TTC549 (cell line): ENCODE data around the gene MBD1.
"Not testable (repeated sequence)": the region's sequence is repeated elsewhere in the genome, so short reads cannot be mapped to it uniquely, and the experiment has no call there.

Experiments
- FAIRE-seq: peaks from 2 replicates; lab custom pipeline; 2012; peaks lifted over from hg19 to GRCh38; lab: Jason Lieb, UNC

Gene MBD1

DNA sequence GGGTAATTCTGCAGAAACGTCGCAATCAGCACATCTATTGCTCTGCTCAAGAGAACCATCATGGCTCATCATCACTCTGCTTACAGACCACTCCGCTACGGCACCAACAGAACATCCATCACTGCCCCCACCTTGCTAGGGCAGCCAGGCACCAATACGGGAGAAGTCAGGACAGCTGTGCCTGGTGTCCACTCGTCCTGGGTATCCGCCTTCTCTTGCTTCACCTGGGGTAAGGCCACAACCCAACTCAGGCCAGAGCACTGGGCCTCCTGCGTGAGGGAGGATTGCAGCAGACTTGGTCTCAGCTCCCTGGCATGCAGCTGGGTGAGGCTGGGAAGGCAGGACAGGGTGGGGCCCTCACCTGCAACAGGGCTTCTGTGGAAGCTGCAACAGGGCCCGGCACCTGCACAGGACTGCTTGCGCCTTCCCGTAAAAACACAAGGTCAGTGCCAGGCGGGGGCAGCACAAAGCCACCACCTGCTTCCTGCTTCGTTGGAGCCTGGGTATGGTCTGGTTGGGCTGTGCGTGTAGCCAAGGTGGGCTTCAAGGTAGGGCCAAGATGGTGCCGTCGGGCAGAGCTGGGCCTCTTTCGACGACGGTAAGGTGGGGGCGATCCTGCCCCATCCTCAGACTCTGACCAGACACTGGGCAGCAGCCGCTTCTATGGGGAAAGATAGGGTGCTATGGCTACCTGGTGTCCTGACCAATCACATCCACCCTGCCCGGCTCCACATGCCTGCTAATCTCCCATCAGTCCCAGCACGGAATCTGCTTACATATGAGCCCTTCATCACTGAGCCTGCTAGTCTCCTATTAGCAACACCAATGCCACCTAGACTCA lies 7.9 kb downstream of the MBD1 start:
- FAIRE-seq: no peak

DNA sequence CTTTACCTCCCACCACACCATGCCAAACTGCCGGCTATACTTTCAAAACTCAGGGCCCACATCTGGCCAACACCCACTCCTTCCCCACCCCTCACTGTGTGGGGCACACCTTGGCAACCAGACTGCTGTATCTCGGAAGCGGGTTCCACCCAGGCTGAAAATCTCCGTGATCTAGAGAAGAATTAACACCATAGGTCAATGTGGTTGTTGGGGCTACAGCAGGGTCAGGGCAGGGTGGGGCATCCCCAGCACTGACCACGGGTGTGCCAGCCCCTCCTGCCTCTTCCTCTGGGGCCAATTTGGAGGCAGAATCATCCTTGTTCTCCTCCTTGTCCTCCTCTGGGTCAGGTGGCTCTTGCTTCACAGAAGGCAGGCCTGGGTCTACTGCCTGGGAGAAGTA lies 8.8 kb downstream of the MBD1 start:
- no peak for FAIRE-seq

DNA sequence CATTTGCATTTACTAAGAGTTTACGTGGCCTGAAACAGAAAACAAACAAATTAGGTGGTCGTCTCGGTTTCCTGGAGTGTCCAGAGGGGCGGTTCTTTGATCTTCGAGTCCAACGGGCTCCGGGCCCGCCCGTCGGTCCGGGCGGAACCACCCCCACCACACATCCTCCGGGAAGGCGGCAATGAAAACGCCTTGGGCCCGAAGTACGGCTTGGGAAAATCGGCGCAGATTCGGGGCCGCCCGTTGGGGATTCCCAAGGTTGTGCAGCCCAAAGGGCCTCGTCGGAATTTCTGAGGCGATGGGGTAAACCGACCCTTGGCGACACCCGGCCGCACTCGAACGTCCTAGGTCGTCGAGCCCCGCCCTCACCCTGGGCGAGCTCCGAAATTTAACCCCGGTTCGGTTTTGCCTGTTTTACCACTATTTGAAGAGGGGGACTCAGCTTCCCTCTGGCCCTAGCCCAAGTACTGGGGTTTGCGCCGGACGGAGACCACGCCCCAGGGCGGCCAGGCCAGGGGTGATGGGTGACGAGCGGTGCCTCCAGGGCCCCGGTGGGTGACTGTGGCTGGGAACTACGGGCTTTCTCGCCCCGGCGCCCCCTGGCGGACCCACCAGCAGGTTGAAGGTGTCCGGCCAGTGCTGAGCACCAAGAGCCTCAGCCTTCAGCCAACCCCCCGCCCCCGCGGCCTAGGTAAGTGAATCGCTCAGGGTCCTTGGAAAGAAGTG lies 13.1 kb downstream of the MBD1 start:
- FAIRE-seq: no peak

- no peak for FAIRE-seq
Measured at GRCh38 chr18:50266248-50266704, 15.0 kb downstream of the MBD1 start, which contains the start of gene CFAP53. Gene CFAP53, minus strand, starts transcription at chr18:50266495. Its CDS starts 91 bp downstream, at chr18:50266404.

- FAIRE-seq: no peak
Measured at GRCh38 chr18:50262977-50263376, 18.3 kb downstream of the MBD1 start.

DNA sequence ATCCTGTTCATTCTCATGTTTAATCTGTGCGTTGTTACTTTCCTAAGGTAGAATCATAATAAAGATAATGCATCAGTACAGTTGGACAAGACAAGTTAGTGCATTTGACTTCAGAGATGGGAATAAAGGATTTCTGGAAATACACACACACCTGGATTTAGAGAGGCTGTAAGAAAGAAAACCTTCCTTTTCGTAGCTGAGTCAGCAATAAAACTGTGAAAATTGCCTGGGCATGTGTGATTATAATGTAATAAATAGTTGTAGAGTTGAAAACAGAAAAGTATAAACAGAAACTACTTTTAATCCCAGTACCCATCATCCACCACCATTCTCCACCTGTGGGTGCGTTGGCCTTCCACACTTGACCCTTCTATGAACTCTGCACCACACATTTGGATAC lies 30.4 kb downstream of the MBD1 start:
- no peak for FAIRE-seq

DNA sequence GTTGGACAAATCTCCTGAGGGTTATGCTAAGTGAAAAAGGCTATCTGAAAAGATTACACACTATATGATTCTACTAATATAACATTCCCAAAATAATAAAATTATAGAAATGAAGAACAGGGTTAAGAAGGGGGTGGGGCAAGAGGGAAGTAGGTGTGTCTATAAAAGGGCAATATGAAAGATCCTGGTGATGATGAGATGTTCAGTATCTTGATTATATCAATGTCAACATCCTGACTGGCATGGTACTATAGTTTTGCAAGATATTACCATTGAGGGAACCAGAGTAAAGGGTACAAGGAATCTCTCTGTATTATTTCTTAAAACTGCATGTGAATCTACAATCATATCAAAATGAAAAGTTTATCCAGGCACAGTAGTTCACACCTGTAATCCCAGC lies 31.7 kb downstream of the MBD1 start:
- FAIRE-seq: no peak

DNA sequence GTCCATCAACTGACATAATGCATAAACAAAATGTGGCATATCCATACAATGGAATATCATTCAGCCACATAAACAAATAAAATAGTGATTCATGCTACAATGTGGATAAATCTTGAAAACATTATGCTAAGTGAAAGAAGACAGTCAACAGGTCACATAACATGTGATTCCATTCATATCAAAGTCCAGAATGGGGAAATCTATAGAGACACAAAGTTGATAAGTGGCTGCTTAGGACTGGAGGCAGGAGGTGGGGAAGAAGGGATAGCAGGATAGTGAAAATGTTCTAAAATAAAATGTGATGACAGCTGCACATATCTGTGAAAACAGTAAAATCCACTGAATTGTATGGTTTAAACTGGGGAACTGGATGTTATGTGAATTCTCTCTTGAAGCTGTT lies 33.8 kb downstream of the MBD1 start:
- FAIRE-seq: no peak

DNA sequence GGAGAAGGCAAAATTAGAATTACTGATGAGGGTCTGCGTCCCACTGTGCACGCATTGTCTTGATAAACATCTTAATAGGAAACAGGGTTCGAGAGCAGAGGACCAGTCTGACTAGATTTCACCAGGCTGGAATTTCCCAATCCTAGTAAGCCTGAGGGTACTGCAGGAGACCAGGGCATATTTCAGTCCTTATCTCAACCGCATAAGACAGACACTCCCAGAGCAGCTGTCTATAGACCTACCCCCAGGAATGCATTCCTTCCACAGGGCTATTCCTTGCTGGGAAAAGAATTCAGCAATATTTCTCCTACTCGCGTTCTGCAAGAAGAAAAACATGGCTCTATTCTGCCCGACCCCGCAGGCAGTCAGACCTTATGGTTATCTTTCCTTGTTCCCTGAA lies 39.6 kb downstream of the MBD1 start:
- not testable (repeated sequence) for FAIRE-seq

- no peak for FAIRE-seq
Measured at GRCh38 chr18:50240080-50240563, 41.2 kb downstream of the MBD1 start.

DNA sequence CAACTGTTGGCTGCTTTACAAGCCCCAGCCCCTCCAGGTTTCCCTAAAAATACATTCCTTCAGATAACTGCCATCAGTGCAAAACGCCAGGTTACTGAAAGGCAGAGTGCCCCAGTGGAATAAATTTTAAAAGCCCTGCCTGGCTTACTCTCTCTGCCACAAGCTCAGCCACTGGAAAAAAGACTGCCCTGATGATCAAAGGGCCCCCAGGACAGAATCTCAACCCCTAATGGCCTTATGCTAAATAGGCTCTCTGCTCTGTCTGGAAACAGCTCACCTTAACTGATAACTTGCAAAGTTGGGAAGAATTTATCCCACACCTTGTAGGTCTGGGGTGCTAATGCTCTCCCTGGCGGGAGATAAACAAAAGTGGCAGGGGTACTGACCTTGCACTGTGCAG lies 48.9 kb downstream of the MBD1 start:
- FAIRE-seq: no peak

DNA sequence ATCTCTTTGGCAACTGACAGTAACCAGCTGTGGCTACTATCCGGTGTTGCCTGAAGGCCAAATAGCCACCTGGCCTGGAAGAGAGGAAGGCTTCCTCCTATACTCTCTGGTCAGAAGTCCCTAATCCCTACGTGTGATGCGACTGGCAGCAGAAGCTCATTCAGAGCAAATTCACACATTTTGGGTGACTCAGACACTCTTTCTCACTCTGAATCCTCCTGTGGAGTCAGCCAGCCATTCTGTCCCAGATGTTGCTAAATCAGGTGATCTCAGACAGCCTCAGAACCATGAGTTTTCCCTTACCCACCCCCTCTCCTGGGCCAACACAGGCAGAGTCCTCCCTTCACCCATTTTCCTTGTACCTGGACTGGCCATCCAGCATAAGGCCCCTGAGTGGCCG lies 49.7 kb downstream of the MBD1 start:
- no peak for FAIRE-seq

- FAIRE-seq: not testable (repeated sequence)
Measured at GRCh38 chr18:50220249-50220648, 61.1 kb downstream of the MBD1 start.
